GM19438 (cell line): ENCODE results near the gene SMOC1.

Experiments
- ATAC-seq: cut with Tn5 transposase; IDR thresholded peaks from one replicate; pipeline ENCODE4 v1.9.1; 2021; ENCODE audit warnings: low read depth; ENCODE audit not compliant: unreplicated experiment

The SMOC1 gene

DNA sequence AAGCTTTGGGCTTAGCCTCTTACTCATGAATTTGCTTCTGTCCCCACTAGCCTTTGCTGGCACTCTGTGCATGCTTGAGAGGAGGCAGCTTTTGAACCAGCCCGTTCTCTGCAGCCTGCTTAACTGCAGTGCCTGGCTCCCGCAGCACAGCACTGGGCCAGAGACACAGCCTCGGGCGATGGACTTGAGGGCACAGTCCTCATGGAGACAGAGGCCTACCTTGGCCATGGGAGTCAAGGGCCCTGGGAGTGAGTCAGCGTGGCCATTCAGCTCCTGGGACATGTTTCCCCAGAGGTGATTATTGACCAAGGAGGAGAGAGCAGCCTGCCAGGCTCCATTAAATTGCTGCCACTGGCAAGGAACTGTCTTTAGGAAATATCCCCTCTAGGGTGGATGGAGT lies 93.5 kb downstream of the SMOC1 start:
- ATAC-seq, result no peak

DNA sequence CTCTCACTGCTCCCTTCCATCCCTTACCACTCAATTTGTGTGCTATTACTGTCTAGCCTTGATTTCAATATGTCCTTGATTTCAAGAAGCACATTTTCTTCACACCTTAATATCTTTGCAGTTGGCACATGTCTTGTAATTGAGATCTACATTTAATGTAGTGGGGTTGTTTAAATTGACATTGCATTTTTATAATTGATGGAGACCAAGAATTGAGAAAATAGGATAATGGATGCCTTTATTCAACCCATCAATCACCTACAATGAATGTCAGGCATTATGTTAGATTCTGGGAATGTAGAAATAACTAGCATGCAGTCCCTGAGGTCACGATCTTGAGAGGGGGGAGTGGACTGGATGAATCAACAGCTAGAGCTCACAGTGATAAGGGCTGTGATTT lies 94.6 kb downstream of the SMOC1 start:
- ATAC-seq, result no peak

- no peak for ATAC-seq
Observed at GRCh38 chr14:69979882-69980281, 100.7 kb downstream of the SMOC1 start.

GRCh38 chr14:69980457-69981425 lies 101.5 kb downstream of the SMOC1 start:
- no peak for ATAC-seq

DNA sequence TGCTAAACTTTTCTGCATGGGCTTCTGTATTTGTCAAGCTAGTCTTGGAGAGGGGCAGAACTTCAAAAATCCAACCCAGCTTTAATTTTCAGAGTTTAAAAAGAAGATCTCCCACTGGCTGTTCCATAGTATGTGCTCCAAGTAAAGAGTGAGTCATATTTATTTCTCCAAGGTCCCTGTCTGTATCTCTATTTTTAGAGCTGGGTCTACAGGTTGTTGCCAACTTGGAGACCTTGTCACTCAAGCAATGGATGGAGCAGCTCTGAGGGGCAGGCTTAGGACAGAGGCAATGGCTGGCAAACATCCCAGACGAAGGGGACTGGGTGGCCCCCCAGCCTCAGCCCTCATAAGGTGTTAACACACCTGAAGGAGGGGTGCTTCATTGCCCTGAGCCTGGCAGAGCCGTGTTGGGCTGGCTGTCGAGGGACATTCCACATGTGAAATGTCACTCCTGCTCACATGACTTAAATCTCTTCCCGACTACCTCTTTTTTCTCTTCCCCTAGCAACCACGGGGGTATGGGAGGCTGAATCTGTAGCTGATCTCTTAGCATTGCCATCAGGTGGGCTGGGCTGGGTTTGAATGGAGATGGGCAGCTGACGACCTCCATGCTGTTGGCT lies 103.1 kb downstream of the SMOC1 start:
- no peak for ATAC-seq

DNA sequence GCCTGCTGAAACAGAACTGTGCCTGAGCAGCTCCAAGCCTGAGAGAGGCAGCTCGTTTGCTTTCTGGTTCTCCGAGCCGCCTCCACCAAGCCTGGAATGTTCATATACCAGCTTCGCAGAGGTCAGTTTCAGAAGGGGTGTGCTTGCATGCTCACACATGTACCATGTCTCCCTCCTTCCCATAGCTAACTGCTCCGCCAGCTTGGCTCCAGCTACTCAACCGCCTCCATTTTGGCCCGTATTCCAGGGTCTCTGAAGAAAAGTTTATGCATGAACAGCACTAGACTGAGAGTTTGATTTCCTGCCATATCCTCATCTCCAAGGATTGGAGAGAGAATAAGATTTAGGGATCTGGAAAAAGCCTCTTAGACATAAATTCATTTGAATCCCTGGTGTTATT lies 103.7 kb downstream of the SMOC1 start:
- no peak for ATAC-seq

DNA sequence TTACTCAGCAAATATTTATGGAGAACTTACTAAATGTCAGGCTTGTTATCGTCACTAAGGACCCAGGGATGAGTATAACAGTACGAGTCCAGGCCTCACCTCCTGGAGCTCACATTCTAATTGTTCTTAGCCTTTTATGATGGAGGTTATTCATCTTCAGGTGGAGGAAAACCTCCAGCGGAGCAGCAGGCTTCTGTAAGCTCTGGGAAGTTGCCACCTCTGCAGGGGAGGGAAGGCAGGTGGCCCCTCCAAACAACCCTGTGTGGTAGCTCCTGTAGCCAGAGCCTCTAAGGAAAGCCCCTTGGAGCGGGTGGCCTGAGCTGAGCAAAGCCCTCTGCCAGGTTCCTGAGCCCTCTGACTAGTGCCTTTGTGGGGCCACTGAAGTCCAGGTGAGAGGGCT lies 104.1 kb downstream of the SMOC1 start:
- no peak for ATAC-seq

DNA sequence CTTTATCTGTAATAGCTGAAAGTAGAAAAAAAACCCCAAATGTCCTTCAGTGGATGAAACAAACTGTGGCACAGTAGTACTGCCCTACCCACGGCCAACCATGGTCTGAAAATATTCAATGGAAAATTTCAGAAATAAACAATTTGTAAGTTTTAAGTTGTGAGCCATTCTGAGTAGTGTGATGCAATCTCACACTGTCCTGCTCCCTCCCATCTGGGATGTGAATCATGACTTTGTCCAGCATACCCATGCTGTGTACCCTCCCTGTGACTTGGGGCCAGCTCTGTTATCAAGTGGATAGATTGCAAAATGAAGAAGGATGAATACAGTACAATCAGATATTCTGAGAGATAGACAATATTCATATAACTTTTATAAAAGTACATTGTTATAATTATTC lies 106.2 kb downstream of the SMOC1 start:
- ATAC-seq, result no peak

GRCh38 chr14:69986336-69986735 lies 107.1 kb downstream of the SMOC1 start:
- ATAC-seq, result no peak

DNA sequence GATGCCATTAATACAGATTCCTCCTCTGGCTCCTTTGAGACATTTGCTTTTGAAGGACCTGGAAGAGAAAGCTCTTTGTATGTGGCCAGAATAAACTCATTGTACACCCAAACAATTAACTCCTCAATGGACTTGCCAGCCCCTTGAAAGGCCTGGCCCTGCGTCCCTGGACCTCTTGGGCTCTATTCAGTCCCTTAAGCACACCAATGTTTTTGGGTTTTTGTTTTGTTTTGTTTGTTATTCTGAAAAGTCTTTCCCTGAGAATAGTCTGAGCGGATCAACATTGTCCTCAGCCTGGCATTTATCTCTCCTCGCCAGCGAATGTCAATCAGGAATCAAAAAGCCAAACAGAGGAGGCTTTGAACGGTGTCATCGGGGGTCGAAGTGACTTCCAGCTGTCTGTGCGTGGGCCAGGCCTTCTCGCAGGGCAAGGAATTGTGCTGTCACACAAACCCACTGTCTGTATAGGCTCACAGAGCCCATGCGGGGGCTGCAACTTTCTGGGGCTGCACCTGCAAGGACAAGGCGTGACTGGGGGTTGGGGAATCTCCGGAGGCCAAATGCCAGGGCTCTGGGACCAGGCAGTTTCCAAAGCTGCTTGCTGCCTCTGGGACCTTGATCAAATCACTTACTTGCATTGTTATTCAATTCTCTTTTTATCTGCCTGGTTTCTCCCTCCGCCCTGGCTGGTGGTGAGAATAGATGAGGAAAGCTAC lies 108.3 kb downstream of the SMOC1 start:
- ATAC-seq, result no peak

GRCh38 chr14:69988979-69989378 lies 109.8 kb downstream of the SMOC1 start:
- ATAC-seq, result no peak

- ATAC-seq, result no peak
Observed at GRCh38 chr14:69989622-69990021, 110.4 kb downstream of the SMOC1 start.

DNA sequence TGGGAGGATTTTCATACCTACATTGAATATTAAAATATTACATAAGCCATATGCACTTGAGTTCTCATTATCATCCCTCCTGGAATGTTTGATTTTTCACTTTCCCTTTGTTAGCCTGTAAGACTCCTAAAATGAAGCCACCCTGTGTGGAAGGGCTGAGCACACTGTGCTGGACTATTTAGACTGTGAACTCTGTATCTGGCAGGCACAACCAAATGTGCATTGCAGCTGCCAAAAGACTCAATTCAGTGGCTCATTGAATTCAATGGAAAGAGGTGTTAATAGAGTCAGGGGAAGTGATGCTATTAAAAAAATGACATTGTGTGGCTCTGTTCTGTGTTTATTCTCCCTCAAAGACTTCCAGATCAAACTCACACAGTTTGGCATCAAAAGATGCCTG lies 111.1 kb downstream of the SMOC1 start:
- ATAC-seq, result no peak

GRCh38 chr14:69991422-69991821 lies 112.2 kb downstream of the SMOC1 start:
- no peak for ATAC-seq

GRCh38 chr14:69992564-69992963 lies 113.3 kb downstream of the SMOC1 start:
- no peak for ATAC-seq

- ATAC-seq, result no peak
Observed at GRCh38 chr14:69993326-69993725, 114.1 kb downstream of the SMOC1 start.

DNA sequence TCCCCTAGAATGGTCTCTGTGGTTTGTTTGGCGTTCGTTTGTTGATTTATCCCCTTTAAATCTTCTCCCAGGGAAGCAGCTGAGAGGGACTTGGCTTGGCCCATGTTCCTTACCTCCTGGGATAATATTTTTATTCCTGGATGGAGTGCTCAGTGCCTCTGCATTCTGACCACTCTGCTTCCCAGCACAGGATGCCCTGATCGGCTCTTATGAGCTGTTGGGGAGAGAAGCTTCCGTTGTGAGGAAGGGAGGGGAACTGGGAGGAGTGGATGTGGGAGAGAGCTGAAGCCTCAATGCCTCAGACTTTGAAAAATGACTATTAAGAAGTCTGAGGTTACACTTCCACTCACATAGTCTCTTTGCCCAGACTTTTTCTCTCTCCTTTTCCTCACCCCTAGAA lies 114.8 kb downstream of the SMOC1 start:
- ATAC-seq, result no peak

- no peak for ATAC-seq
Observed at GRCh38 chr14:69996216-69996615, 117.0 kb downstream of the SMOC1 start.

- ATAC-seq, result no peak
Observed at GRCh38 chr14:69997849-69998248, 118.6 kb downstream of the SMOC1 start.

- ATAC-seq, result no peak
Observed at GRCh38 chr14:69999261-69999674, 120.1 kb downstream of the SMOC1 start.

GRCh38 chr14:70000601-70001000 lies 121.4 kb downstream of the SMOC1 start:
- ATAC-seq, result no peak
